Loucy (cell line): Measurements from ENCODE around the gene AP2A1.

Experiments
- EZH2phosphoT487 ChIP-seq: fragments of 200-600 bp; IDR thresholded peaks from 2 replicates; pipeline ENCODE4 v1.6.1; 2018; ENCODE audit warnings: antibody characterized with exemption, mild to moderate bottlenecking, moderate library complexity, borderline replicate concordance
- TF ChIP-seq, protein P1 (sequence below): fragments of 200-600 bp; sonication (generic); conservative IDR thresholded peaks from 2 replicates; pipeline ENCODE4 v1.5.1; 2014; ENCODE audit warnings: mild to moderate bottlenecking, antibody characterized with exemption, low read length

DNA sequence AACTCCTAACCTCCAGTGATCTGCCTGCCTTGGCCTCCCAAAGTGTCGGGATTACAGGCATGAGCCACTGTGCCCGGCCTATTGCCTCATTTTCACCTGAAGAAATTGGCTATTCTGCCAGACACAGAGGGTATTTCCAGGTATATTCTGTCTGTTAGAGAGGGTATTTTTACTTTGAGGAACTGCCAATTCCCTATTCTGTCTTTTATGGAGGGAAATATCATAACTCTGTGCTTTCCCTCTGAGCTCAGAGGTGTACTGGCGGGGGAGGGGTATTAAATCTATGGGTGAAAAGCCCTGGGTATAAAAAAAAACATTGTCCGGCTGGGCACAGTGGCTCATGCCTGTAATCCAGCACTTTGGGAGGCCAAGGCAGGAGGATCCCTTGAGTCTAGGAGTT lies 28.5 kb upstream of the AP2A1 start:
- TF ChIP-seq, protein P1, sequence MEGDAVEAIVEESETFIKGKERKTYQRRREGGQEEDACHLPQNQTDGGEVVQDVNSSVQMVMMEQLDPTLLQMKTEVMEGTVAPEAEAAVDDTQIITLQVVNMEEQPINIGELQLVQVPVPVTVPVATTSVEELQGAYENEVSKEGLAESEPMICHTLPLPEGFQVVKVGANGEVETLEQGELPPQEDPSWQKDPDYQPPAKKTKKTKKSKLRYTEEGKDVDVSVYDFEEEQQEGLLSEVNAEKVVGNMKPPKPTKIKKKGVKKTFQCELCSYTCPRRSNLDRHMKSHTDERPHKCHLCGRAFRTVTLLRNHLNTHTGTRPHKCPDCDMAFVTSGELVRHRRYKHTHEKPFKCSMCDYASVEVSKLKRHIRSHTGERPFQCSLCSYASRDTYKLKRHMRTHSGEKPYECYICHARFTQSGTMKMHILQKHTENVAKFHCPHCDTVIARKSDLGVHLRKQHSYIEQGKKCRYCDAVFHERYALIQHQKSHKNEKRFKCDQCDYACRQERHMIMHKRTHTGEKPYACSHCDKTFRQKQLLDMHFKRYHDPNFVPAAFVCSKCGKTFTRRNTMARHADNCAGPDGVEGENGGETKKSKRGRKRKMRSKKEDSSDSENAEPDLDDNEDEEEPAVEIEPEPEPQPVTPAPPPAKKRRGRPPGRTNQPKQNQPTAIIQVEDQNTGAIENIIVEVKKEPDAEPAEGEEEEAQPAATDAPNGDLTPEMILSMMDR, result no peak
- TF ChIP-seq EZH2phosphoT487, result no peak
